Trophoblast cell (in vitro differentiated cells and primary cell): Measurements from ENCODE around the gene RGS4.

Experiments used
- DNase-seq, 2 donors: peaks; one replicate each; pipeline ENCODE4 v3.0.0-alpha.2; 2016
- H2AFZ ChIP-seq: 2 replicates; pipeline ENCODE4 v1.6.1; 2013; ENCODE audit warnings: low read length, moderate library complexity, mild to moderate bottlenecking; ENCODE audit not compliant: insufficient read depth, poor library complexity
- H2AK5ac ChIP-seq: 2 replicates; pipeline ENCODE4 v1.6.1; 2013; ENCODE audit warnings: mild to moderate bottlenecking, low read length
- H2BK120ac ChIP-seq: 2 replicates; pipeline ENCODE4 v1.6.1; 2013; ENCODE audit warnings: low read length, mild to moderate bottlenecking, moderate library complexity; ENCODE audit not compliant: insufficient read depth, poor library complexity
- H2BK12ac ChIP-seq: 2 replicates; pipeline ENCODE4 v1.6.1; 2013; ENCODE audit warnings: mild to moderate bottlenecking, low read length, moderate library complexity
- H2BK5ac ChIP-seq: 2 replicates; pipeline ENCODE4 v1.6.1; 2013; ENCODE audit warnings: low read length, low read depth, moderate library complexity, mild to moderate bottlenecking; ENCODE audit not compliant: poor library complexity
- H3K14ac ChIP-seq: 2 replicates; pipeline ENCODE4 v1.6.1; 2013; ENCODE audit warnings: mild to moderate bottlenecking, low read length
- H3K18ac ChIP-seq: 2 replicates; pipeline ENCODE4 v1.6.1; 2013; ENCODE audit warnings: mild to moderate bottlenecking, low read length
- H3K23ac ChIP-seq: 2 replicates; pipeline ENCODE4 v1.6.1; 2013; ENCODE audit warnings: low read length
- H3K27ac ChIP-seq: 2 replicates; pipeline ENCODE4 v1.5.1; 2013; ENCODE audit warnings: low read depth, mild to moderate bottlenecking, inconsistent platforms, low read length, moderate library complexity
- H3K27me3 ChIP-seq: 2 replicates; pipeline ENCODE4 v1.6.1; 2013; ENCODE audit warnings: inconsistent platforms, mild to moderate bottlenecking, low read length, moderate library complexity; ENCODE audit not compliant: insufficient read depth
- H3K36me3 ChIP-seq, 2 experiments: 1 replicate in 1 of 2; 2 replicates in 1 of 2; pipeline ENCODE4 v1.6.1; 2013; ENCODE audit warnings: low read length in 2 of 2, mild to moderate bottlenecking in 2 of 2, moderate library complexity in 1 of 2; ENCODE audit not compliant: insufficient read depth in 2 of 2, control insufficient read depth in 1 of 2
- H3K4ac ChIP-seq: 2 replicates; pipeline ENCODE4 v1.6.1; 2013; ENCODE audit warnings: low read depth, mild to moderate bottlenecking, low read length, moderate library complexity
- H3K4me1 ChIP-seq, 2 experiments: 1 replicate in 1 of 2; 2 replicates in 1 of 2; pipeline ENCODE4 v1.6.1; 2013; ENCODE audit warnings: low read length in 2 of 2, mild to moderate bottlenecking in 2 of 2, moderate library complexity in 1 of 2; ENCODE audit not compliant: insufficient read depth in 2 of 2, control insufficient read depth in 1 of 2
- H3K4me2 ChIP-seq: 2 replicates; pipeline ENCODE4 v1.6.1; 2013; ENCODE audit warnings: inconsistent platforms, mild to moderate bottlenecking, low read length, moderate library complexity
- H3K4me3 ChIP-seq: 2 replicates; pipeline ENCODE4 v1.5.1; 2013; ENCODE audit warnings: mild to moderate bottlenecking, low read depth, low read length, inconsistent platforms
- H3K79me1 ChIP-seq: one replicate; pipeline ENCODE4 v1.6.1; 2013; ENCODE audit warnings: low read length
- H3K79me2 ChIP-seq: 2 replicates; pipeline ENCODE4 v1.6.1; 2013; ENCODE audit warnings: low read length, mild to moderate bottlenecking; ENCODE audit not compliant: control insufficient read depth, insufficient read depth, poor library complexity
- H3K9ac ChIP-seq: 2 replicates; pipeline ENCODE4 v1.6.1; 2013; ENCODE audit warnings: mild to moderate bottlenecking, low read length
- H3K9me3 ChIP-seq: 2 replicates; pipeline ENCODE4 v1.6.1; 2013; ENCODE audit warnings: low read depth, mild to moderate bottlenecking, control low read depth, inconsistent platforms, low read length; ENCODE audit not compliant: insufficient read depth
- H4K12ac ChIP-seq: 2 replicates; pipeline ENCODE4 v1.6.1; 2013; ENCODE audit warnings: low read depth, mild to moderate bottlenecking, low read length, moderate library complexity
- H4K8ac ChIP-seq: 2 replicates; pipeline ENCODE4 v1.6.1; 2013; ENCODE audit warnings: low read depth, mild to moderate bottlenecking, low read length, moderate library complexity
- H4K91ac ChIP-seq: one replicate; pipeline ENCODE4 v1.6.1; 2013; ENCODE audit warnings: low read depth, mild to moderate bottlenecking, low read length, moderate library complexity
- WGBS: extraction: QIAGEN DNeasy Blood & Tissue Kit; methylation state at CpG from one replicate; pipeline ENCODE4 v1.1.7; 2013; ENCODE audit warnings: missing lambda C conversion rate; ENCODE audit not compliant: insufficient read length, insufficient coverage; ENCODE audit errors: extremely low coverage; 5-methylcytosine and 5-hydroxymethylcytosine counted together

RGS4 gene

DNA sequence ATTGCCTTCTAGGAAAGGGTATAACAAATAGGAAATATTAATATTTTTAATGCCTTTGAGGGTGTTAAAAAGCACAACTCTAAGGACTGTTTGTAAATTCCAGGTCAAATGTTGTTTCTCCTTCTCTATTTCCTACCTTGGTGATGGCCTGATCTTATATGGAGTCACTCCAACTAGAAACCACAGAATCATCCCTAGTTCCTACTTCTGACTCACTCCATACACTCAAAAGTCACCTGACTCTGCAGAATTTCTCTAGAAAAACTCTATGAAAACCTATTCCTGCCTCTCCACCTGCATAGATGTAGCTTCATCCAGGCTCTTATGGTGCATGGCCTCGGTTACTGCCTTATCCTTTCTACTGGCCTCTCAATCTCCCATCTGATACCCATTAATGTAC is 14.5 kb downstream of the RGS4 start:
- Histone ChIP-seq H3K18ac (no peak overlapping the region), H3K36me3 (no peaks in the 10 kb centered on the region), H3K4me3 (no peak overlapping the region), H3K9me3 (no peaks in the 10 kb centered on the region), H3K27me3 (no peaks in the 10 kb centered on the region), H3K27ac (no peak overlapping the region), H2BK120ac (no peak overlapping the region), H3K9ac (no peak overlapping the region), H3K79me2 (no peaks in the 10 kb centered on the region), H3K79me1 (no peaks in the 10 kb centered on the region), H2AFZ (no peak overlapping the region), H3K4ac (no peak overlapping the region), H3K4me2 (no peak overlapping the region), H4K8ac (no peak overlapping the region), H4K12ac (no peak overlapping the region), H3K23ac (no peak overlapping the region), H4K91ac (no peak overlapping the region), H2AK5ac (no peak overlapping the region), H2BK12ac (no peak overlapping the region), H3K4me1 (no peaks in the 10 kb centered on the region), H2BK5ac (no peak overlapping the region), H3K14ac (no peak overlapping the region)
- no CpG with 5 or more reads among the region's 1 CpG for WGBS
- no peak for DNase-seq

DNA sequence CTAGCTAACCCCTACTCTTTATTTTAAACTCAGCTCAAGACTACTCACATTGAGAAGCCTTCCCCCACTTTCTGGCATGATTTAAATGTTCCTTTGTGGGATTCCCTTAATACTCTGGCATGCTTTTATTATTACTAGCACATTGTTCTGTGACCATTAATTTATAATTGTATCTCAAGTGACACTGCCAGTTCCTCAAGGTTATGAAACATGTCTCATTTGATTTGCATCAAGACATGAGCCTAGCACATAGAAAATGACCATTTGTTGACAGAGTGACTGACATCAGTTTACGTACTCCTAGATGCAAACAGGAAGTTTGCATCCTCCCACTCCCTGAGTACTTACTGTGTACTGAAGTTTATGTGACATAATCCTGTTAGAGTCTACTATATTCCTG is 15.2 kb downstream of the RGS4 start:
- H3K23ac ChIP-seq = no peak overlapping the region
- no peaks in the 10 kb centered on the region for H3K79me1 ChIP-seq
- no peak overlapping the region for H3K4ac ChIP-seq
- H3K4me3 ChIP-seq = no peak overlapping the region
- no peaks in the 10 kb centered on the region for H3K79me2 ChIP-seq
- no peaks in the 10 kb centered on the region for H3K27me3 ChIP-seq
- DNase-seq = no peak
- WGBS = no CpG with 5 or more reads among the region's 1 CpG
- H2BK12ac ChIP-seq = no peak overlapping the region
- H4K12ac ChIP-seq = no peak overlapping the region
- no peaks in the 10 kb centered on the region for H3K36me3 ChIP-seq
- H3K4me2 ChIP-seq = no peak overlapping the region
- H3K14ac ChIP-seq = no peak overlapping the region
- no peak overlapping the region for H3K18ac ChIP-seq
- no peak overlapping the region for H3K27ac ChIP-seq
- no peak overlapping the region for H3K9ac ChIP-seq
- no peak overlapping the region for H4K8ac ChIP-seq
- H4K91ac ChIP-seq = no peak overlapping the region
- H2BK5ac ChIP-seq = no peak overlapping the region
- H3K9me3 ChIP-seq = no peaks in the 10 kb centered on the region
- no peak overlapping the region for H2BK120ac ChIP-seq
- H2AK5ac ChIP-seq = no peak overlapping the region
- no peak overlapping the region for H2AFZ ChIP-seq
- H3K4me1 ChIP-seq = no peaks in the 10 kb centered on the region

DNA sequence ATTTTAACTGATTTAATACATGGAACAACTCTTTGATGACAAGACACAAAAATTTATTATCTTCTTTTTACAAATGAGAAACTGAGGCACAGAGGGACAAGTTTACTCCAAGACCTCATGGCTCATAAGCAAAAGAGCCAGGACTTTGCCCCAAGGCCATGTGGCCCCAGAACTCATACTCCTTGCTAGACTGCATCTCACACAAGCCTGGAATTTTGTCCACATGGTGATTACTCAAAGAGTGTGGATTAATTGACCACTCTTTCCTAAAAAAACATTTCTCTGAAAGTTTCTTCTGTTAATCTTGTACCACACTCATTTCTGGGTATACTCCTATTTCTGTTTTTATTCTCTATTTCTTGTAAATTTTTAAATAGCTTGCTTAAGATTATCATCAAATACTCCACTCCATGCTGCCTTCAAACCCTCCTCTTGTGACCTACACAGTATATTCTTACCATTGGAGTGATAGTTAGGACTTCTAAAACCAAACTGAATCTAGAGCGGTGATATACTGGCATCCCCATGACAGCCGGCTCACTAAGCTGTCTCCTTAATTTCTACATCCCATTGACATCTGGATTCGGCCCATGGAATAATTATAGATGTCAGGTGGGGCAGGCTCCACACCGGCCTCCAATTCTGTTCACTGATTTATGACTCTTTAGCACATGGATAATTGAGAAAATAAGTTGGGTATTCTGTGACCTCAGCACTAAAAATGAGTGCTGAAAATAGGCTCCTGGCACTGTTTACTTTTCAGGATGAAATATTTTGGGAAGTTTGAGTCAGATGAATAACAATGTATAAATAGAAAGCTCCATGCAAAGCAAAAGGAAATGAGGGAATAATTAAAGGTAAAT is 16.1 kb downstream of the RGS4 start:
- Histone ChIP-seq H3K27ac (no peak overlapping the region), H4K12ac (no peak overlapping the region), H2BK120ac (no peak overlapping the region), H3K36me3 (no peaks in the 10 kb centered on the region), H3K4me3 (no peak overlapping the region), H2AFZ (no peak overlapping the region), H3K79me1 (no peaks in the 10 kb centered on the region), H2AK5ac (no peak overlapping the region), H3K9me3 (no peaks in the 10 kb centered on the region), H3K23ac (no peak overlapping the region), H3K18ac (no peak overlapping the region), H4K8ac (no peak overlapping the region), H2BK12ac (no peak overlapping the region), H3K4me1 (no peaks in the 10 kb centered on the region), H2BK5ac (no peak overlapping the region), H3K27me3 (no peaks in the 10 kb centered on the region), H3K14ac (no peak overlapping the region), H3K9ac (no peak overlapping the region), H3K4ac (no peak overlapping the region), H3K79me2 (no peaks in the 10 kb centered on the region), H4K91ac (no peak overlapping the region), H3K4me2 (no peak overlapping the region)
- WGBS = no CpG with 5 or more reads among the region's 4 CpGs
- no peak for DNase-seq

DNA sequence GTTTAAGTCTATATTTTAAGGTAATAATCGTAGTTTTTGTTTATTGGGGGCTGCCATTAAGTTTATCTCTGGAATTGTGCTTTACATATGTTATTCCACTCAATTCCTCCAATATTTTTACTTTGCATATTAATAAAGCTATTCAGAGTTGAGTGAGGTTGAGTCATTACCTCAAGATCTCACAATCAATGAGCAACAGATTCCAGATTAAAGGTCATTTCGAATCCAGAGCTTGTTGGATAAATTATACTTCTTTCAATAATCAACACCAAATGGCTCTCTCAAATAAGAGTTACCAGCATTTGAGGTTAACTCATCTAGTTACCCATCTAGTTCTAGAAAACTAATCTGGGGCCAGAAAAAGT is 16.7 kb downstream of the RGS4 start:
- Histone ChIP-seq H4K91ac (no peak overlapping the region), H3K79me2 (no peaks in the 10 kb centered on the region), H3K23ac (no peak overlapping the region), H3K4me1 (no peaks in the 10 kb centered on the region), H3K4ac (no peak overlapping the region), H3K4me3 (no peak overlapping the region), H4K12ac (no peak overlapping the region), H2BK12ac (no peak overlapping the region), H3K36me3 (no peaks in the 10 kb centered on the region), H3K9me3 (no peaks in the 10 kb centered on the region), H3K27ac (no peak overlapping the region), H3K27me3 (no peaks in the 10 kb centered on the region), H2AFZ (no peak overlapping the region), H3K14ac (no peak overlapping the region), H3K4me2 (no peak overlapping the region), H2AK5ac (no peak overlapping the region), H2BK120ac (no peak overlapping the region), H3K18ac (no peak overlapping the region), H3K79me1 (no peaks in the 10 kb centered on the region), H2BK5ac (no peak overlapping the region), H4K8ac (no peak overlapping the region), H3K9ac (no peak overlapping the region)
- WGBS = no CpG with 5 or more reads among the region's 2 CpGs
- no peak for DNase-seq
